HG03342 (cell line): ENCODE results near the gene RYR2.
"Not testable (repeated sequence)": the region's sequence is repeated elsewhere in the genome, so short reads cannot be mapped to it uniquely, and the experiment has no call there.

Experiments
- ATAC-seq: cut with Tn5 transposase; IDR thresholded peaks from one replicate; pipeline ENCODE4 v1.9.1; 2021; ENCODE audit warnings: mild to moderate bottlenecking, moderate library complexity; ENCODE audit not compliant: unreplicated experiment

The RYR2 gene

DNA sequence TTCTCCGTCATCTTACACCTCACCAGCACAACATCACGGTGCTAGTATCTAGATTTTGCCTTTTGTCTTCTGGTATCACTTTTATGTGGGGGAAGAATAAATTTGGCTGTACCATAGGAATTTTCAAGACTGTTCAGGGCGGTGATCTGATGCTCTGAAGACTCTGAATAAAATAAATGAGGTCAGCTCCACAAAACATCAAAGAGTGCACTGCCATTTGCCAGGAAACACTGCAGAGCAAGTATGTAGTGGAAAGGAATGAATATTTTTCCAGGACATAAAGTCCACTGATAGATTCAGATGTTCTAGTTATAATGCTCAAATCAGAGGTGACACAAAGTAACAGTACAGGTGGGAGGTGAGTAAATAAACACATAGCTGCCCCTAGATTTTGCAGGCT, 792.5 kb downstream of the RYR2 start:
- ATAC-seq, result no peak

DNA sequence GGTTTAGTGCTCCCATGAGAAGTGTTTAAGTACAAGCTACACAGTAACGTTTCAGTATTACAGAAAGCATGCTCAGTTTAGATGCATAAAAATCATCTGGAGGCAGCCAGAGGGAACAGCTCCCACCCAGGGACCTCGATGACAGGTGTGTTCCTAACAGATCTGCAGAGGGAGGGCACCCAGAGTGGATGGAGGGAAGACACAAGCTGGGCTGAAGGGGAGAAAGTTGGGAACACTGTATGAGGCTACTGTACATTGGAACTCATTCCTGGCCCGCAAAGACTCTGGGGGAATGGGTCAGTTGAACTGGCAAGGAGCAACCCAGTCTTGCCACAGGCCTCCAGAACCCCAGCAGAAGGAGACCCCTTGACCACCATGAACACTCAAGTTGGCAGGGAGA, 796.3 kb downstream of the RYR2 start:
- no peak for ATAC-seq

DNA sequence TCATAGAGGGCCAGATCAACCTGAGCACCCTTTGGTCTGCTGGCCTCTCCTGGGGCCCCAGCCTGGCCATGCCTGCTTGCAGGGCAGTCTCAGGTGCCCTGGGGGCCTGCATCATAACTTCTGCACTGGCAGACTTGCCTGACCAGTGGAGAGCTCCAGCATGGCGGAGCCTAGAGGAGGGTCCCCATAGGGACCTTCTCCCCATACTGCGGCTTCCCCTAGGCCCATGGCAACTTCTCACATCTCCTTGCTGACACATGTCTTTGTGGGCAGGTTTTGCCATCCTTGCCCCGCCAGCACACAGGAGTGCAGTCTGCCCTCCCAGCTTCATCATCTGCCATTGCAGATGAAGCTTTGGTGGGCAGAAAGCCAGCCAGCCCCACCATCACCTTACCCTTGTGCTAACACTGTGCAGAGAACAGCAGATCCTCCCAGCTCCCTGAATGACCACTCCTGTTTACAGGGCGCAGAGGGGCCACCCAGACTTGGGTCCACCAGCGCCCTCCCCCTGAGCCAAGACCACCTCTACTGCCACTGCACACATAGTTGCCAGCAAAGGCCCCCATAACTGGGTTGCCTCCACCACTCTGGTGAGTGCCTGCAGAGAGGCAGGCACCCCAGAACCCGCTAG, 797.0 kb downstream of the RYR2 start:
- ATAC-seq, result no peak

DNA sequence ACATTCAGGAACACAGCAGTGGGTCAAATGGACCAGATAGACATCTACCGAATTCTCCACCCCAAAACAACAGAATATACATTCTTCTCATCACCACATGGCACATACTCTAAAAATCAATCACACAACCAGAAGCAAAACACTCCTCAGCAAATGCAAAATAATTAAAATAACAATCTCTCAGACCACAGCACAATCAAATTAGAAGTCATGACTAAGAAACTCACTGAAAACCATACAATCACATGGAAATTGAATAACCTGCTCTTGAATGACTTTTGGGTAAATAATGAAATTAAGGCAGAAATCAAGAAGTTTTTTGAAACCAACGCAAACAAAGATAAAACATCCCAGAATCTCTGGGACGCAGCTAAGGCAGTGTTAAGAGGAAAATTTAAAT, 799.5 kb downstream of the RYR2 start:
- ATAC-seq, result no peak

DNA sequence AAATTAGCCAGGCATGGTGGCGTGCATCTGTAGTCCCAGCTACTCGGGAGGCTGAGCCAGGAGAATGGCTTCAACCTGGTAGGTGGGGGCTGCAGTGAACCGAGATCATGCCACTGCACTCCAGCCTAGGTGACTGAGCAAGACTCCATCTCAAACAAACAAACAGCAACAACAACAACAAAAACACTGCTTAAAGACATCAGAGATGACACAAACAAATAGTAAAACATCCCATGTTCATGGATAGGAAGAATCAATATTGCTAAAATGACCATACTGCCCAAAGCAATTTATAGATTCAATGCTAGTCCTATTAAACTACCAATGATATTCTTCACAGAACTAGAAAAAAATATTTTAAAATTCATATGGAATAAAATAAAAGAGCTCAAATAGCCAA, 801.5 kb downstream of the RYR2 start:
- ATAC-seq, result not testable (repeated sequence)

DNA sequence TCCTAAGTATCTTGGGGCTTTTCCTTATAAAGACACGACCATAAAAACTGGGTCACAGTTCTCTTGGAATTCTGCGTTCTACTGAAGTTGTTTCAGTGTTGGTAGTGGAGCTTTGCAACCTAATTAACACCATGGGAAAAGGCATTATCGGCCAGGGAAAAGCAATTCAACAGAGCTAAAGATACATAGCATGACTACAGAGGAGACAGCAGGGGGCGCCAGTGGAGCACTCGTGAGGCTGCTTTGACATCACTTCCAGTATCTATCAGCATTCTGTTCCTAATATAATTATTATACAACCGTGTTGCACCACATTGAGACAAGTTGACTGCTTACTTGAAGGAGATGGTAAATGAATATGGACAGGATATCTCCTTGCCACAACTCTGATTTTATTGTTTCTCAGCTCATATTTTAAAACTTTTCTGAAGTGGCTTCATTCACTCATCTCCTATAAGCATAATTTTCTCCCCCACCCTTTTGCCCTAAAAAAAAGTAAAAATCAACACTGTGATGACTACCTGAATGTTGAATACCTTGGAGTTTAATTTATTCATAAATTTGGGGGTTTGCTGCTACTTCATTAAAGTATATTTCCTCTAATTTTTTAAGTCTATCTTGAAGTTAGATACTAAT, 809.3 kb downstream of the RYR2 start:
- ATAC-seq, result peak; percentile 81

DNA sequence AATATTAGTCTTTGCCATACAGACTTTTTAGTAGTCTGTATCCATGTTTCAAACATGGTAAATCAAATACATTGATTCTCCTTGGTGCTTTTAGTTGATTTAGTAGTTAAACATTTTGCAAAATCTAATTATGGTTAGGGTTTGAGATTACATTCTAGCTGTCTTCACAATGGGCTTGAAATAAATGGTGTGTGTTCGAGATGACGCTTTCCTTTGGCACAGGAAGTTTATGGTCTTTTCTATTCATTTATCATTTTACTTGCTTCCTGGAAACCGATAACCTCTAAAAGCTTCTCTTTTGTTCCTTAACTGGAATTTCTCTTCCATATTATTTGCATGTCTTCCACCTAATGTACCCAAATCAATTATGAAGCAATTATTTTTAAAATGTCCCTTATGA, 810.4 kb downstream of the RYR2 start:
- ATAC-seq, result no peak

DNA sequence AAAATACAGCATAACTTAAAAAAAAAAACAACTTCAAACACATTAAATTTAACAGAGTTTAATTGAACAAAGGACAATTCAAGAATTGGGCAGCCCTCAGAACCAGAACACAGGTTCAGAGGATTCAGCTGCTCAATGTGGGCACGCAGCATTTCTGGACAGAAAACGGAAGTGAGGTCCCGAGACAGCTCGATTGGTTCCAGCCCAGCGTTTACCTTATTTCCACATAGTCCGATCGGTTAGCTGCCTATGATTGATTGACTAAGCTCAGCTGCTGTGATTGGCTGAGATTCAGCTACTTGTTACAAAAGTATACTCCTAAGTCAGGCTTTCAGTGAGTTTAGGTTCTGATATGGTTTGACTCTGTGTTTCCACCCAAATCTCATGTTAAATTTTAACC, 815.5 kb downstream of the RYR2 start:
- no peak for ATAC-seq

DNA sequence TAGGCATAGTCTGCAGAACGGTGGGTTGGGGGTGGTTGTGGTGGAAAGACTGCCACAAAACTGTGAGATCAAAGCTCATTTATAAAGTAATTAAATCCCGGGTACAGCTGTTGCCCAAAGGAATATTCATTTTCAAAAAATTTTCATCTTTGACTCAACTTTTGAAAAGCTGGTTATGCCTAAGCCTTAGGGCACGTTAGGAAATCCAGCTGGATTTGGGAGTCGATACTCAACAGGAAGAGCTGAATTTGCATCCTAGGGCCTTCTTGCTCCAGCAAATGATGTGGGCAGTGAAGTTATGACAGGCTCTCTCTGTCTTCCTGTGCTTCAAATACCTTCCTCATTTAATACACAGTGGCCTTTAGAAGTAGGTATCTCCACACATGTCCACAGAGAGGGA, 817.0 kb downstream of the RYR2 start:
- no peak for ATAC-seq

DNA sequence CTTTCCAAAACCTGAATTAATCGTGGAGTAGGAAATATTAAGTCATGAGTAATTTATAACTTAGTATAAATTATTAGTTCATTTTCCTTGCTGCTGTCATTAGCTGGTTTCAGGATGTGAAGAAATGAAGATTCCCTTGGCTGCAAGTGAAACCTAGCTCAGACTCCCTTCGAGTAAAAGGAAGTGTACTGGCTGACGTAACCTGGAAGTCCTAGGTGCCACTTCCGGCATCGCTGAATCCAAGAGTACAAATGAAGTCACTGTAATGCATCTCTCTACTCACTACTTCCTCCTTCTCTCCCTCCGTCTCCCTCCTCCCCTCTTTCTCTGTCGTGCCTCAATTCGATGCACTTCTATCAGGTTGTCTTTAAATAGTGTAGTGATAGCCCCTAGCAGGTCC, 820.0 kb downstream of the RYR2 start:
- no peak for ATAC-seq

DNA sequence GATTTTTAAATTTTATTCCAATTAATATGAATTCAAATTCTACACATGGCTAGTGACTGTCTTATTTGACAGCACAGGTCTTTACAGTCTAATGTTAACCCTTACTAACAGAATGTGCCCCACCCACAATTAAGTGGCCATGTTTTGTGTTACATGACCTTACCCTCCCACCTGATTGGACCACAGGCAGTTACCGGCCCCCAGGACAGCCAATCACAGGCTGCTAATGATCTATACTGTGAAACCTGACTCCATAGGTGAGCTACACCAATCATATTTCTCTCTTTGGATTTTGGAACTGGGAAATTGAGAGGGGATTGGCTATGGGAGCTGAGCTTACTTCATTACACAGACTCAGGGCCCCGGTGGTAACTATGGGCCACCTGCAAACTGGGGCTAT, 821.2 kb downstream of the RYR2 start:
- no peak for ATAC-seq

DNA sequence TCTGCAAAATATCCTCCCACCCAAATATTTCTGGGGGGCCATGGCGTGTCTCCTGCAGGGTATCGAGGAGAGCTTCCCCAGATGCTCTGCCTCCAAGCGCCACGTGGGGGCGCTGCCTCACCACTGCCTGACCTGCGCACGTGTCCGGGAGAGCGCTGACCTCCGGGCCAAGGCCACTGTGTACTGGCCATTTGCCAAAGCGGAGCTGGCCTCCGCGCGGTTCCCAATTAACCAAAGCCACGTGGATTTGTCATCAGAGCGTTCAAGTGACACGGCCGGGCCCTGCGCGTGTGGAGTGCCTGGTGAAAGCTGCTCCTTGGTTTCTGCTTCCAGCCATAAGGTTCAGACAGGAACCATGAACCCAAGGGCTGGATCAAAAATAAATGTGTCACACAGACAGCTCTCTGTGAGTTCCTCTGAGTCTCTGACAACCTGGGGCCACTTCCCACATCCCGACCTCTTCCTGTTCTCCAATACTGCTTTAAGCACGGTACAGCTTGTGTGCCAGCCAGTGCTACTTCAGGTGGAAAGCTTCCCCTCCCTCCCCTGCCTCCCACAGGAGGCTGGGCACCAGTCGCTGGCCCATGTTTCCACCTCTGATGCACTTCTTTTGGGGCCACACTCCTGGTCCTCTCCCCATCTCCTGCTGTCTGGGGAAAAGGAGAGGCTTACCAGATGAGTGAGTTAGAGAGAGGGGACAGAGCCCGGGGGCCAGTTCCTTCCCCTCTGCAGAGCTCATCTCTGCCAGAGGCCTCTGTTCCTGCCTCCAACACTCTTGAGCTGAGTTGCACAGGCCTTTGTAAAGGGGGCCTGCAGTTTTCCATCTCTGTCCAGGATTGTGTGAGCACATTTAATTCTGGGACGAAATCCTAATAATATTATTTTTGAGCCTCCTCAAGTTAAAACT, 822.6 kb downstream of the RYR2 start:
- peak; percentile 86 for ATAC-seq

DNA sequence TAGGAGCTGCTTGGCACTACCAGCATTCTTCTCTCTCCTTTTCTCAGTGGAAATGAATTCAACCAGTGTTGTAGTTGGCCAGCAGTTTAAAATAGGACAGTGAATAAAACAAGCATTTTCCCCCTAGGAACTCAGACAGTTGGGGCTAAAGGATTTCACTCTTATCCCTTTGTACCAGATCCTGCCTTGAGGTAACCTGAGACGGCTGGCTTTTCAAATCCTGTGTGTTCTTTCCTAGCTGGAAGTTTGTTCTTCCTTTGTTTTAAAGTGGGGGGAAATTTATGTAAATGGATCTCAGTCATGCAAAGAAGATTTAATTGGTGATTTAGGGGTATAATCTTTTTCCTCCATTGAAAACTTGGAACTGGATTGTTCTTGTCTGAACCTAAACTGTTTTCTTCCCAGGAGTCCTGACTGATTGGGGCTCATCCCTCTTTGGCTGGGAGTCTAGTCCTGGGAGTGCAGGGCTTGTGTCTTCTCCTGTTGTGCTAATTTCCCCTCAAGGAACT, 825.5 kb downstream of the RYR2 start:
- ATAC-seq, result no peak

DNA sequence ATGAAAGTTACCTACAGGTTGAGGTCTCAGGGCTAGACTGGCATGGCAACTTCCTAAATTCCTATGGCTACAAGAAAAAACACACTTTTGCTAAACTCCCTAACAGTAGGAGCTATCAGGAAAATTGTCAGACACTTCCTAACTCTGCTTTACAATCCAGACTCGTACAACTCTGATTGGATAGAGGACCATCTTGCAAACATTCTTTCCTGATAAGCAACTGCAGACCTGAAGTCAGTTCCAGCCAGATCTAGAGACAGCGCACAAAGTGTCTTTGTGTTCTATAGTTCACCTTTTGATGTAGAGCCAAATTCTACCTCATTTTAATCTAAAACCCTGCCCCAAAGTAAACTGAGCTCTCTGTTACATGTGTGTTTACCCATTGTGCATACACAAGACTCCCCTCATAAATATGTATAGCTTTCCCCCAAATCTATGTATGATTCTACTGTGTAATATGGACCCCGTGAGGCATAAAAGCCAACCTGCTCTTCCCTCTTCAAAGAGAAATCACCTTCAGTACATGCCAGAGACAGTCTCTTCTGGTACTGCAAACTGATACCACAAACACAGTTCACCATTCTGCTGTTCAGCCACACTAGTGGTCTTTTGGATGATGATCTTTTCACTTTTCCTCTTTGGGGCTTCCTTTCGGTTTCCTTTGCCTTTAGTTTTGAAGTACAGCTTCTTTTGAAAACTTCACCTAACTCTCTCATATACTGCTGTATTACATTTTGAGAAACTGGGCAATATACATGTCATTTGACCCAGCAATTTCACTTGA, 827.0 kb downstream of the RYR2 start:
- ATAC-seq, result no peak

DNA sequence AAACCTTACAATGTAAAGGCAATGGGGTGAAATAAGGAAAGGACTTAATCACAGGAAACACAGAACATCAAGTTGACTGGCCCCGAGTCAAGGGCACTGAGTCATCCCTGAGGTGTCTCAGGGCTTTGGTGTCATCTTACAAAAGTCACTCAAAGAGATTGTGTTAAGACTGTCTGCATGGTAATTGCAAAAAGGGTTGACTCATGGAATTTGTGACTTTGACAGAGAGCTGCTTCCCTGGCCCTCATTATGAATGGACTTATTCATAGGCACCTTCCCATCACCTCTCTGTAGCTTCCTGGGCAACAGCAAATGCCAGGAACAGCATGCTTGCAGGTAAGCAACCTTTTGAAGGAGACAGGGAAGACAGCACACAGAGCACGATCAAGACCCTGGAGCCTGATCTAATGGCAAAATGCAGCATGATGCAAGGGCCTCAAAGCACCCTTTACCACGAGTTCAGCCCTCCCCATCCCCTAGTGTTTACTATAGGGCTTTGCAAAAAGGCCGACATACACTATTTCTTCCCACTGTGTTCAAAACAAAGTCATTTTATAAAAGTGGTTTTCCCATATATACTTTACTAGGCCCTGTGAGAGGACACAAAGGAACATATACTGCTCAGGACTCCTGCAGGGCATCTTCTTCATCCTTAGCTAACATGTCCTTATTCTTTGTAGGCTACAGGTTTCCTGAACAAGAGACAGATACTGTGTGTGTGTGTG, 831.7 kb downstream of the RYR2 start:
- ATAC-seq, result no peak

DNA sequence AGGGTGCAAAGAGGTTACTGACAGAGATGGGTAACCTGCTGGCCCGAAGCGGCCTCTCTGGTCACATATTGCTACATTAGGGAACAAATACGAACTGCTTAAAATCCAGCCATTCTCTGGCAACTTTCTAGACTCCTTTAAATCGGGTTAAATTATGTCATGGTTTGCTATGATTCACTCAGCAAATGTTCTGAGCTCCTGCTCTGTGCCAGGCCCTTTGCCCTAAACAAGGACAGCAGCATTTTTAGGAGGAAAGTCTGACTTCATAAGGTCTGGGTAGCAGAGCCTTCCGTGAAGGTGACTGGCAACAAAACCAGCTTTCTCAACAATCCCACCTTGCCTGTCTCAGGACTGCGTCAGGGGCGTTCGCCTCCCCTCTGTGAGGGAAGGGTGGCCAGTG, 833.3 kb downstream of the RYR2 start:
- no peak for ATAC-seq

DNA sequence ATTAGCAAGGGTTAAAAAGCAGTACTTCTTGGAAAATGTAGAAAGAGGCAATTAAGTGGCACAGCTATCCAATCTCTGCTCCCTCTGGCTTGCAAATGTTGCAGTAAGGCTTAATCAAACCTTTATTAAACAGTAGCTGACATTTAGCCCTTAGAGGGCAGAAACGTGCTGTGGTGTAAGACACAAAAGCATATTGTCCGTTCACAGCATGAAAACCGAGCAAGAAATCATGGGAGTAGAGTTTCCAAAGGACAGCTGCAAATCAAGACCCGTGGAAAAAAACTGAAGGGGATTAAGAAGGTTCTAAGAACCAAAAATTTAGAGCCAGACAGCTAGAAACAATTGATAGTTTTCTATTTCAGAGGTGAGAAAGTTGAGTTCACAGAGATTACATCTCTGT, 835.6 kb downstream of the RYR2 start:
- no peak for ATAC-seq

DNA sequence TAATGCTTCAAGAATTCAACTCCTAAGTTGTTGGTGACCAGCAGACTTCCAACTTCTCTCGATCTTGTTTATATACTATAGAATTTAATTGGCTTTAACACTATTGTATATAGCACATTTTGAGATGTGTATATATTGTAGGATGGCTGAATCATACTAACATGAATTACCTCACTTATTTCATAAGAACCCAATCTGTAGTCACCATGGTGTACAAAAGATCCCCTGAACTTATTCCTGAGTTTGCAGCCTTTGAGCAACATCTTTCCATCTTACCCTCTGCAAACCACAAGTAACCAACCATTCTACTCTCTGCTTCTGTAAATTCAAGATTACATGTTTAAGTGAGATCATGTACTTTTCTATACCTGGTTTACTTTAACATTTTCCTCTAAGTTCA, 836.4 kb downstream of the RYR2 start:
- no peak for ATAC-seq

DNA sequence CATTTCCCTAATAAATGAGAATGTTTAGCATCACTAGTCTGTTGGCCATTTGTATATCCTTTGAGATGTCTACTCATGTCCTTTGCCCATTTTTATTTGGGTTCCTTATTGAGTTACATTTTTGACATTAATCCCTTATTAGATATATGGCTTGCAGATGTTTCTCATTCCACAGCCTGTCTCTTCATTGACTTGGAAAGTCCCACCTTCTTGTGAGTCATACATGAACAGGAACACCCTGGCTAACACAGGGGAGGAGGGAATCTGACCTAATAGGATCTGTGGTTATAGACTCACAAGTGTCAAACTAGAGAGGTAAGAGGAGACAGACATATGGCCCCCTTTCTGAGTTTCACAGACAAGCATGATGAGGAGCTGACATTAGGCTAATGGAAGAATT, 837.2 kb downstream of the RYR2 start:
- no peak for ATAC-seq
